Right atrium auricular region (tissue), 2 donors: ENCODE data around the gene CYP1B1. TPM values are rescaled to one million over a fixed set of nuclear protein-coding genes. Genes with fewer than 3 reads are reported as not detected.
A peak's percentile ranks its signal among the peaks of the same experiment; 100 is the strongest.

Experiments used
- DNase-seq: peaks from one replicate; pipeline ENCODE4 v3.0.0-alpha.2; 2019; ENCODE audit warnings: low spot score
- H3K27ac ChIP-seq, 2 donors: fragments of 200-600 bp; sonication (generic); 1 replicate in 1 of 2; 2 replicates in 1 of 2; pipeline ENCODE4 v1.5.1; 2016 to 2019
- H3K27me3 ChIP-seq, 2 donors: fragments of 200-600 bp; sonication (generic); one replicate each; pipeline versions ENCODE4 v1.5.1 to v1.6.0; 2017 to 2019
- H3K36me3 ChIP-seq: fragments of 200-600 bp; sonication (generic); one replicate; pipeline ENCODE4 v1.5.1; 2016
- H3K4me1 ChIP-seq, 2 donors: fragments of 200-600 bp; sonication (generic); one replicate each; pipeline versions ENCODE4 v1.5.1 to v1.6.0; 2017 to 2019
- H3K4me3 ChIP-seq, 2 donors: fragments of 200-600 bp; sonication (generic); 1 replicate in 1 of 2; 2 replicates in 1 of 2; pipeline ENCODE4 v1.5.1; 2017 to 2019; ENCODE audit warnings: mild to moderate bottlenecking in 1 of 2, moderate library complexity in 1 of 2
- H3K9me3 ChIP-seq, 2 donors: fragments of 200-600 bp; sonication (generic); one replicate each; pipeline ENCODE4 v1.5.1; 2019
- CTCF ChIP-seq, 2 donors: fragments of 200-600 bp; sonication (generic); IDR thresholded peaks; one replicate each; pipeline ENCODE4 v1.5.1; 2019; ENCODE audit warnings: antibody characterized with exemption in 2 of 2
- total RNA-seq, 2 donors: library from RNA; depleted of rRNA; stranded (reverse); fragments of >200 nt; gene quantifications; one replicate each; pipeline ENCODE4 v1.1.0, GENCODE V29; 2016

Gene CYP1B1
- total RNA-seq, 2 donors from 2014 or later: 25.1 to 92.6 TPM

- TF ChIP-seq CTCF (IDR thresholded peaks at IDR 0.05): no peak
- no peaks in the 10 kb centered on the region for H3K27me3 ChIP-seq
- no peak for DNase-seq
- H3K27ac ChIP-seq: peak overlapping the region; percentile 56 to 57
- H3K4me1 ChIP-seq: peaks cover 0 to 14% of the 10 kb centered on the region in 2 donors
- no peaks in the 10 kb centered on the region for H3K36me3 ChIP-seq
- peaks cover 0 to 13% of the 10 kb centered on the region in 2 donors for H3K9me3 ChIP-seq
- no peak overlapping the region for H3K4me3 ChIP-seq
Measured at GRCh38 chr2:38105922-38106321, 30.0 kb upstream of the CYP1B1 start.

DNA sequence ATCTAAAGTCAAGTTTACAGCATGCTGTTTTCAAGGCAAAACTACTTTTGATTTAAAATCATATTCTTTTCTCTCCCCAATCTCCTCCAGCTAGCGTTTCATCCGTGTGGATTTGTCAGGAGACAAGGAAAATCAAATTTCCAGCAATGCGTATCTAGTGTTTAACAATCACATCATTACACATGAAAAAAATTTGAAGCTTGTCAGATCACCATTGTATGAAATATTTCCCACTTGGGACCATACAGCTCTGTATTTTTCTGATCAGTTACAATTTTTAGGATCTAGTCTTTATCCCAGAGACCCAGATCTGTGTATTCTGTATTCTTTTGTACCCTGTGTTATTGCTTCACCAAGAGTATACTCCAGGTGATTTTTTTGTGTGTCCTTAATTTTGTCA lies 28.6 kb upstream of the CYP1B1 start:
- Histone ChIP-seq H3K36me3 (no peaks in the 10 kb centered on the region), H3K4me3 (no peak overlapping the region), H3K4me1 (peaks cover 0 to 14% of the 10 kb centered on the region in 2 donors), H3K27me3 (no peaks in the 10 kb centered on the region), H3K9me3 (peaks cover 0 to 13% of the 10 kb centered on the region in 2 donors), H3K27ac (no peak overlapping the region)
- DNase-seq: no peak
- no peak for TF ChIP-seq CTCF (IDR thresholded peaks at IDR 0.05)

DNA sequence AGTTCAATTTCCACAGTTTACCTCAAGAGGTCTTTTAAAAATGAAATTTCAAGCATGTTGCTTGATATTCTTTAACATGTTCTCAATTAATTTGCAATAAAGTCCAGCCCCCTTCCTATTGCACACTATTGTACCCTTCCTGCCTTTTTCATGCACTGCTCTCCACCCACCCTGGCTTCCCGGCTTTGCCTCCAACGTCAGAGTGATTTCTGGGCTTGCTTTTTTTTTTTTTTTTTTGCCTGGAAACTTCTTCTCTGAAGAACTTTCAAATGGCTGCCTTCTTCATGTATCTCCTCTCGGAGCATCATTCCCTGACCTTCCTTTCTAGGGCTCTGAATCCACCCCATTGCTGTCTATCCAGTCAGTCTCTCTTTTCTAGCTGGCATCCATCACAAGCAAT lies 24.4 kb upstream of the CYP1B1 start:
- peaks cover 0 to 32% of the 10 kb centered on the region in 2 donors for H3K4me1 ChIP-seq

DNA sequence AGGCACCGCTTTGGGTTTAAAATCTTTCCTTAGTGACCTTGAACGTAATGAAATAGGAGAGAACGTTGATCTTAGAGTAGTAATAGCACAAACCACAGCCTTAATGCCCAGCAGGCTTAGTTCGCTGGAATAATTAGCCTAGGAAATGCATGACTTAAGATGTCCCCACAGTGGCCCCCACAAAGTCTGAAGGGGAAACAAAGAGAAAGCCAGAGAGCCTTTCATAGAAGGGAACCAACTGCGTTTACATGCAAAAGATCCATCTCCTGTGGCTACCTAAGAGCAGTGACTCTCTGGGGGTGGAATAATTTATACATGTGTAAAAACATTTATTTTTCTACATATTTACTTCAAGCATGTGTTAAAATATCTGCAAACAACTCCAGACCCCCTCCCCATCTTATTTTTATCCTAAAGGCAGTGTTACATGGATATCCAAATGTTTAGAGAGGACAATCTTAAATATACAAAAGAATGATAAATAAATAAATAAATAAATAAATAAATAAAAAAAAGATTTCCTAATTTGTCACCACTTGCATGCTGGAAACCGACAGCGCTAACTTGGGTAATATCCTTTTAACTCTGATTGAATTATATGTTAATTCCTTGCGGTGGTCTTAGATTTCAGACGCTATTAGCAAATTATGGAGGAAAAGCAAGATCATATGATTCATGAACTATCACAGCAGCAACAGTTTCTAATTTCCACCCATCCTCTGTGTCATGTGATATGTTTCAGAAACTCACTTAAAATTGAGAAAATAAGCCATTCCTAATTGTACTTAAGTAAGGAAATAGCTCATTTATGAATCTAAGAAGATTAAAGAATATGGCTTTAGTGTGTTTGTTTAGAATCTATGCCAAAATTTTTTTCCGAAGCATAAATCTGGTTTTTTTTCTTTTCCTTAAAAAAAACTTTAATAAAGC lies 23.4 kb upstream of the CYP1B1 start:
- Histone ChIP-seq H3K27me3 (no peaks in the 10 kb centered on the region), H3K4me3 (no peak overlapping the region), H3K9me3 (peaks cover 0 to 5% of the 10 kb centered on the region in 2 donors), H3K27ac (peak overlapping the region; percentile 56 to 66), H3K4me1 (peaks cover 0 to 32% of the 10 kb centered on the region in 2 donors), H3K36me3 (no peaks in the 10 kb centered on the region)
- DNase-seq: no peak
- TF ChIP-seq CTCF (IDR thresholded peaks at IDR 0.05): no peak

More for the DNA sequence above, 24.4 kb upstream of the CYP1B1 start:
- no peak for DNase-seq
- Histone ChIP-seq H3K27me3 (no peaks in the 10 kb centered on the region), H3K27ac (no peak overlapping the region), H3K9me3 (peaks cover 0 to 13% of the 10 kb centered on the region in 2 donors), H3K4me3 (no peak overlapping the region), H3K36me3 (no peaks in the 10 kb centered on the region)
- TF ChIP-seq CTCF (IDR thresholded peaks at IDR 0.05): no peak

DNA sequence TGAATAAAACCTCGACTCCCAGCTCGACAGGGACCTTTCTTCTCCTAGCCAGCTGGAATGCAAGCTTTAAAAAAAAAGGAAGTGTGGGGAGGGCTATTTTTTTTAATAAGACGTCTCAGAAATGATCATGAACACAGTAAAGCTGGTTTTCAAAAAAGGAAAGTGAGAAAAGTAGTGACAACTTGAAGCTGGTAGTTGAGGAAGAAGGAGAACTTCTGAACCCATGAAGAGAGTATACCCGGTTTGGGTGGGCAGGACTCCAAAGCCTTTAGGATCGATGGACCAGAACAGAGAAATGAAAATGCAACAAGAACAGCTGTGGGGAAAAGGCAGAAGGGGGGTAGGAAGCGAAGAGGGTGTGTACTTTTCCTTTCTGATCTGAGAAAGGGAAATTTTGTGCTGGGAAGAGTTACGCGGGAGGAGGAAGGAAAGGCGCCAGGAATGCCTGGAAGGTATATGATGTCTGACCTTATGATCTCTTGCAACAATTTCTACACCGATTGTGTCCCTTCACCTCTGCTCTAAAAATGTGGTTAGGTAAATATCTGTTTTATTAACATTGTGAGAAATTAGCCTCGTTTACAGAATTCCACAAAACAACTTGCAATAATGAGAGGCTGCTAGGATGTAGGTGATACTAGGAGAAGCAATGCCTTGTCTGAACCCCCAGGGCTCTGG lies 22.6 kb upstream of the CYP1B1 start:
- Histone ChIP-seq H3K4me3 (peak overlapping the region in 1 of 2 donors; percentile 27), H3K27ac (peak overlapping the region; percentile 56 to 66), H3K4me1 (peaks cover 0 to 35% of the 10 kb centered on the region in 2 donors), H3K9me3 (no peaks in the 10 kb centered on the region), H3K36me3 (no peaks in the 10 kb centered on the region), H3K27me3 (no peaks in the 10 kb centered on the region)
- no peak for DNase-seq
- no peak for TF ChIP-seq CTCF (IDR thresholded peaks at IDR 0.05)
